Nephron (organoid): Measurements from ENCODE around the gene PHACTR1.
A peak's percentile ranks its signal among the peaks of the same experiment; 100 is the strongest.

Experiments used
- H3K27ac Mint-ChIP-seq, 3 experiments: 2 replicates each; pipeline ENCODE4 v1.8.0; 2020; ENCODE audit warnings: mixed read lengths in 3 of 3, mild to moderate bottlenecking in 2 of 3, moderate library complexity in 1 of 3
- H3K27me3 Mint-ChIP-seq: 2 replicates; pipeline ENCODE4 v1.8.0; 2021; ENCODE audit warnings: low read depth, mild to moderate bottlenecking, moderate library complexity, mixed read lengths
- H3K36me3 Mint-ChIP-seq: 2 replicates; pipeline ENCODE4 v1.8.0; 2020; ENCODE audit warnings: low read depth, mixed read lengths
- H3K4me1 Mint-ChIP-seq: 2 replicates; pipeline ENCODE4 v1.8.0; 2020; ENCODE audit warnings: mixed read lengths
- H3K4me3 Mint-ChIP-seq, 3 experiments: 2 replicates each; pipeline ENCODE4 v1.8.0; 2020; ENCODE audit warnings: mild to moderate bottlenecking in 3 of 3, mixed read lengths in 3 of 3, moderate library complexity in 2 of 3
- H3K9me3 Mint-ChIP-seq: 2 replicates; pipeline ENCODE4 v1.8.0; 2020; ENCODE audit warnings: mixed read lengths
- CTCF ChIP-seq, 3 experiments: fragments of 200-600 bp; sonication (generic); IDR thresholded peaks; one replicate each; pipeline ENCODE4 v1.5.0; 2021; ENCODE audit warnings: antibody characterized with exemption in 3 of 3; ENCODE audit not compliant: unreplicated experiment in 3 of 3

The PHACTR1 gene

GRCh38 chr6:12836009-12836408 is 119.4 kb downstream of the PHACTR1 start:
- Mint-ChIP-seq H3K36me3 (no peaks in the 10 kb centered on the region), H3K4me1 (no peaks in the 10 kb centered on the region), H3K27me3 (no peaks in the 10 kb centered on the region), H3K4me3 (no peak overlapping the region), H3K9me3 (peaks cover 4% of the 10 kb centered on the region), H3K27ac (no peak overlapping the region)
- TF ChIP-seq CTCF (IDR thresholded peaks at IDR 0.05; ENCODE audit: unreplicated experiment in 3 of 3) = no peak

- Mint-ChIP-seq H3K4me3 (no peak overlapping the region), H3K36me3 (no peaks in the 10 kb centered on the region)
Measured at GRCh38 chr6:12841619-12842018, 125.1 kb downstream of the PHACTR1 start.

GRCh38 chr6:12842114-12842513 is 125.5 kb downstream of the PHACTR1 start:
- TF ChIP-seq CTCF (IDR thresholded peaks at IDR 0.05; ENCODE audit: unreplicated experiment in 3 of 3) = no peak
- H3K27me3 Mint-ChIP-seq = no peaks in the 10 kb centered on the region
- H3K4me1 Mint-ChIP-seq = no peaks in the 10 kb centered on the region
- no peaks in the 10 kb centered on the region for H3K36me3 Mint-ChIP-seq
- H3K9me3 Mint-ChIP-seq = no peaks in the 10 kb centered on the region
- H3K4me3 Mint-ChIP-seq = no peak overlapping the region
- H3K27ac Mint-ChIP-seq = no peak overlapping the region

More at GRCh38 chr6:12841619-12842018, 125.1 kb downstream of the PHACTR1 start:
- Mint-ChIP-seq H3K9me3 (peaks cover 4% of the 10 kb centered on the region), H3K4me1 (no peaks in the 10 kb centered on the region), H3K27me3 (no peaks in the 10 kb centered on the region), H3K27ac (no peak overlapping the region)
- TF ChIP-seq CTCF (IDR thresholded peaks at IDR 0.05; ENCODE audit: unreplicated experiment in 3 of 3) = no peak

DNA sequence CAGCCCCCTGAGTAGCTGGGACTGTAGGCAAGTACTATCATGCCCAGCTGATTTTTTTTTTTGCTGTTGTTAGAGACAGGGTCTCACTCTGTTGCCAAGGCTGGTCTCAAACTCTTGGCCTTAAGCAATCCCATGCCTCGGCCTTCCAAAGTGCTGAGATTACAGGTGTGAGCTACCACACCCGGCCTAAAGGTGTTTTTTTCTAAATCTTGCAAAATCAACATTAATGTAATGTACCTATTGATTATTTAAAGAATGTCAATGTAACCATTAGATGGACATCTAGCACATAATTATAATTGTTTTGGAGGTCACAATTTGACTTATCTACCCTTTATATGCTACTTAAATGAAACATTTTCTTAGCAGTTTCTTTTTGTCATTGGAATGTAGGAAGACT is 126.1 kb downstream of the PHACTR1 start:
- Mint-ChIP-seq H3K4me1 (no peaks in the 10 kb centered on the region), H3K27ac (no peak overlapping the region), H3K36me3 (no peaks in the 10 kb centered on the region), H3K4me3 (no peak overlapping the region), H3K27me3 (no peaks in the 10 kb centered on the region), H3K9me3 (no peaks in the 10 kb centered on the region)
- no peak for TF ChIP-seq CTCF (IDR thresholded peaks at IDR 0.05; ENCODE audit: unreplicated experiment in 3 of 3)

DNA sequence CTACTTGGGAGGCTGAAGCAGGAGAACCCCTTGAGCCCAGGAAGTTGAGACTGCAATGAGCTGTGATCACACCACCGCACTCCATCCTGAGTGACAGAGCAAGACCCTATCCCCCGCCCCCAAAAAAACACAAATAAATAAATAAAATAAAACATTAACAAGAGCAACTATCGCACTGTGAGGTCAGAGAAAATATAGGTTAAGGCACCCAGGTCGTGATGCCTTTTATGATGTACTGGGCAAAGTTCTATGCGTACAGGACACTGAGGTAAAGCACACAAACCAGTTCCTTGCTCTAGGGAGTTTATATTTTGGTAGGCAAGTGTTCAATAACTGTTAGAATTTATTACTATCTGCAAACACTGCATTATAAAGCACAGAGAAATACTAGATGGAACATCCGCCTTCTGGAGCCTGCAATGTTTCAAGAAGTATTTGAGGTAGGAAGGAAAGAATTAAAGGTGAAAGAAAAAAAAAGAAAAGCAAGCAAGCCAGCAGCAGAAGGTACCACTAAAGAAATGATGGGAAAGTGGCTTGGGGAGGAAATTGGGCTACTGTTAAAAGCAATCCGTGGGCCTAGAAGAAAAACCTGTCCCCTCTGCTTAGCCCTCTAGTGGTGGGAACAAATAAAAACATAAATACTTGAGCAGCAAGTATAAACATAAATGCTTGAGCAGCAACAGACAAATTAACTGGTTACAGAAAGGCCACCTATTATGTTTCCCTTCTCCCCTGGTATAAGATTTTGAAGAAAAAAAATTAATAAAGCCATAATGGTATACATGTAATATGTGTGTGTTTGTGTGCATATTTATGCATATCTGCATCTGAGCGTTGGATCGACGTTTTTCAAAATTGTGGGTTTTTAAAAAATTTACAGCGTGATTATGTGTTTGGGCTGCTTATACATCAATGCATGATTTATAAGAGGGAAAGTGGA is 128.0 kb downstream of the PHACTR1 start:
- peaks cover 6% of the 10 kb centered on the region for H3K27me3 Mint-ChIP-seq
- H3K4me3 Mint-ChIP-seq = no peak overlapping the region
- no peaks in the 10 kb centered on the region for H3K9me3 Mint-ChIP-seq
- TF ChIP-seq CTCF (IDR thresholded peaks at IDR 0.05; ENCODE audit: unreplicated experiment in 3 of 3) = peak; percentile 62 to 66 (median 63)
- no peaks in the 10 kb centered on the region for H3K4me1 Mint-ChIP-seq
- H3K27ac Mint-ChIP-seq = no peak overlapping the region
- H3K36me3 Mint-ChIP-seq = no peaks in the 10 kb centered on the region
